DOHH2 (cell line): ENCODE data around the gene HAUS5.

Experiments
- H3F3A ChIP-seq: fragments of 200-600 bp; sonication (generic), shearing (Covaris generic); 2 replicates; pipeline ENCODE4 v1.6.0; 2016; ENCODE audit warnings: antibody characterized with exemption, mild to moderate bottlenecking; ENCODE audit not compliant: control insufficient read depth, insufficient read depth
- H3K27ac ChIP-seq: fragments of 200-600 bp; sonication (generic); 2 replicates; pipeline ENCODE4 v1.5.1; 2014; ENCODE audit warnings: low read depth, mild to moderate bottlenecking, low read length, moderate library complexity
- H3K27me3 ChIP-seq: fragments of 200-600 bp; sonication (generic); 2 replicates; pipeline ENCODE4 v1.6.1; 2014; ENCODE audit warnings: mild to moderate bottlenecking, low read length, mixed read lengths; ENCODE audit not compliant: control insufficient read depth
- H3K36me3 ChIP-seq: fragments of 200-600 bp; sonication (generic); 2 replicates; pipeline ENCODE4 v1.6.1; 2014; ENCODE audit warnings: mild to moderate bottlenecking, low read length, moderate library complexity, mixed read lengths; ENCODE audit not compliant: control insufficient read depth
- H3K4me1 ChIP-seq: fragments of 200-600 bp; sonication (generic); 2 replicates; pipeline ENCODE4 v1.6.1; 2014; ENCODE audit warnings: mild to moderate bottlenecking, low read length, mixed read lengths; ENCODE audit not compliant: control insufficient read depth
- H3K4me2 ChIP-seq: fragments of 200-600 bp; sonication (generic); 2 replicates; pipeline ENCODE4 v1.6.0; 2014; ENCODE audit warnings: mild to moderate bottlenecking, low read length, moderate library complexity
- H3K4me3 ChIP-seq: fragments of 200-600 bp; sonication (generic); 2 replicates; pipeline ENCODE4 v1.5.1; 2014; ENCODE audit warnings: mild to moderate bottlenecking, low read length, mixed read lengths
- H3K79me2 ChIP-seq: fragments of 200-600 bp; sonication (generic); 2 replicates; pipeline ENCODE4 v1.6.1; 2014; ENCODE audit warnings: mild to moderate bottlenecking, low read length, mixed read lengths; ENCODE audit not compliant: control insufficient read depth
- H3K9me2 ChIP-seq: fragments of 200-600 bp; sonication (generic); replicated peaks from 2 replicates; pipeline ENCODE4 v1.6.1; 2014; ENCODE audit warnings: mild to moderate bottlenecking, low read length, mixed read lengths; ENCODE audit not compliant: control insufficient read depth
- H3K9me3 ChIP-seq: fragments of 200-600 bp; sonication (generic); 2 replicates; pipeline ENCODE4 v1.6.1; 2014; ENCODE audit warnings: antibody characterized with exemption, low read length, mixed read lengths; ENCODE audit not compliant: control insufficient read depth, insufficient read depth
- H4K20me1 ChIP-seq: fragments of 200-600 bp; sonication (generic); 2 replicates; pipeline ENCODE4 v1.6.0; 2014; ENCODE audit warnings: low read depth, mild to moderate bottlenecking, antibody characterized with exemption, low read length, moderate library complexity; ENCODE audit not compliant: control insufficient read depth, insufficient read depth
- EZH2phosphoT487 ChIP-seq: fragments of 200-600 bp; sonication (generic); IDR thresholded peaks from 2 replicates; pipeline ENCODE4 v1.6.1; 2017; ENCODE audit warnings: borderline replicate concordance, mild to moderate bottlenecking, antibody characterized with exemption, low read length, moderate library complexity, mixed read lengths
- TF ChIP-seq, protein P1 (sequence below): fragments of 200-600 bp; sonication (generic); IDR thresholded peaks from one replicate; pipeline ENCODE4 v1.5.1; 2014; ENCODE audit warnings: antibody characterized with exemption, mild to moderate bottlenecking, low read depth, low read length; ENCODE audit not compliant: poor library complexity, severe bottlenecking

HAUS5 gene

DNA sequence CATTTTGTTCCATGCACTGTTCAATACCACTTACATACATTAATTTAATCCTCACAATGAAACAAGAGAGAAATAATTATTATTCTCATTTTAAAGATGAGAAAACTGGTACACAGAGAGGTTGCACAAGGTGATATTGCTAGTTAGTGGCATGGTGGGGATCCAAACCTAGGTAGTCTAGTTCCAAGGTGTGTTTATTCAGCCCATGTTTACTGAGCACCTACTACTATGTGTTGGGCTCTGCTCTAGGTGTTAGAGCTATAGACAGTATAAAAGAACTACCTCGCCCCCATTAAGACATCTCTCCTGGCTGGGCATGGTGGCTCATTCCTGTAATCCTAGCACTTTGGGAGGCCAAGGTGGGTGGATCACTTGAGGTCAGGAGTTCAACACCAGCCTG, 29.8 kb upstream of the HAUS5 start:
- H3F3A ChIP-seq, result no peaks in the 10 kb centered on the region
- TF ChIP-seq EZH2phosphoT487, result no peak
- TF ChIP-seq, protein P1, sequence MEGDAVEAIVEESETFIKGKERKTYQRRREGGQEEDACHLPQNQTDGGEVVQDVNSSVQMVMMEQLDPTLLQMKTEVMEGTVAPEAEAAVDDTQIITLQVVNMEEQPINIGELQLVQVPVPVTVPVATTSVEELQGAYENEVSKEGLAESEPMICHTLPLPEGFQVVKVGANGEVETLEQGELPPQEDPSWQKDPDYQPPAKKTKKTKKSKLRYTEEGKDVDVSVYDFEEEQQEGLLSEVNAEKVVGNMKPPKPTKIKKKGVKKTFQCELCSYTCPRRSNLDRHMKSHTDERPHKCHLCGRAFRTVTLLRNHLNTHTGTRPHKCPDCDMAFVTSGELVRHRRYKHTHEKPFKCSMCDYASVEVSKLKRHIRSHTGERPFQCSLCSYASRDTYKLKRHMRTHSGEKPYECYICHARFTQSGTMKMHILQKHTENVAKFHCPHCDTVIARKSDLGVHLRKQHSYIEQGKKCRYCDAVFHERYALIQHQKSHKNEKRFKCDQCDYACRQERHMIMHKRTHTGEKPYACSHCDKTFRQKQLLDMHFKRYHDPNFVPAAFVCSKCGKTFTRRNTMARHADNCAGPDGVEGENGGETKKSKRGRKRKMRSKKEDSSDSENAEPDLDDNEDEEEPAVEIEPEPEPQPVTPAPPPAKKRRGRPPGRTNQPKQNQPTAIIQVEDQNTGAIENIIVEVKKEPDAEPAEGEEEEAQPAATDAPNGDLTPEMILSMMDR, result no peak

DNA sequence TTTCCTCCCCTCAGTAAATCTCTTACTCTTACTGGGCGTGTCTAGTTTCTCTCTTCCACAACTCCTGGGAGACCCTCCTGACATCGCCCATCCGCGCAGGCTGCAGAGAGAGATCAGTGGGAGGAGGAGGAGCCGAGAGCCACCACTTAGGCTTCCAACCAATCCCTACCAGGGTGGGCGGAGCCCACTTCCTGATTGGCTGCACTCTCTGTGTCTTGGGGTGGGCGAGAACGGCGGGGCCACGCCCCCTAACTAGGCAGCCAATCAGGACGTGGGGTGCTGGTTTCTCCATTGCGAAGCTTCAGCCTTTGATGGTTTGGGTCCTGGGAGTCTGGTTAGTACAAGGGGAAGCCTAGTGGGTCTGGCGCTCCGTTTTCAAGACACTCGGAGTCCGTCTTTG, 26.7 kb upstream of the HAUS5 start, which contains the start of gene PMIS2:
Gene PMIS2, plus strand, starts transcription at position 326 of the 400 bp plus-strand sequence. CDS start 87 bp downstream, outside the sequence.
- Histone ChIP-seq H3K79me2 (no peaks in the 10 kb centered on the region), H3K36me3 (no peaks in the 10 kb centered on the region), H3K4me2 (no peak within 1 kb of the TSS), H3K9me2 (no peaks in the 10 kb centered on the region), H3K4me3 (no peak within 1 kb of the TSS), H3K27ac (no peak within 1 kb of the TSS), H3K9me3 (no peaks in the 10 kb centered on the region), H4K20me1 (no peaks in the 10 kb centered on the region), H3K4me1 (no peaks in the 10 kb centered on the region), H3K27me3 (no peaks in the 10 kb centered on the region), H3F3A (no peaks in the 10 kb centered on the region)
- TF ChIP-seq EZH2phosphoT487, result no peak
- TF ChIP-seq, protein P1, result no peak

More for the DNA sequence above, 29.8 kb upstream of the HAUS5 start:
- no peaks in the 10 kb centered on the region for H3K27me3 ChIP-seq
- no peak overlapping the region for H3K4me3 ChIP-seq
- no peaks in the 10 kb centered on the region for H3K79me2 ChIP-seq
- no peaks in the 10 kb centered on the region for H4K20me1 ChIP-seq
- H3K9me2 ChIP-seq, result no peaks in the 10 kb centered on the region
- H3K4me1 ChIP-seq, result no peaks in the 10 kb centered on the region
- no peak overlapping the region for H3K4me2 ChIP-seq
- H3K27ac ChIP-seq, result no peak overlapping the region
- H3K36me3 ChIP-seq, result no peaks in the 10 kb centered on the region
- no peaks in the 10 kb centered on the region for H3K9me3 ChIP-seq

DNA sequence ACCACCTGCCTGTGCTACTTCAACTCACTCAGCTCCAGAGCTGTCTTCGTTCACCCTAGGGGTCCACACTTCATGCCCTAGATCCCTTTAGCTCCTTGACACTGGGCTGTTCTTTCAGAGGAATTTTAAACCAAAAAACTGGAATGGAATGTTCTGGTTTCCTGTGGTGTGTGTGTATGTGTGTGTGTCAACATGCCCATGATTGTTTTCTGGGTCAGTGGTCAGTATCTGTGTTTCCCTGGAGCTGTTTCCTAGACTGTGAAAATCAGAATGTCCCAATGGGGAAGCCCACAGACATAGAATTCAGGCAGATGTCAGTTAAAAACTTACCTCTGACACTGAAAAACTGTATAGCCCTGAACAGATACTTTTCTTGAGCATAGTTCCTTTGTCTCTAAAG, 25.2 kb upstream of the HAUS5 start:
- Histone ChIP-seq H3K79me2 (no peaks in the 10 kb centered on the region), H3K4me2 (no peak overlapping the region)

More for the DNA sequence above, 25.2 kb upstream of the HAUS5 start:
- Histone ChIP-seq H3K4me3 (no peak overlapping the region), H3F3A (no peaks in the 10 kb centered on the region), H3K27me3 (no peaks in the 10 kb centered on the region), H4K20me1 (no peaks in the 10 kb centered on the region), H3K27ac (no peak overlapping the region), H3K36me3 (no peaks in the 10 kb centered on the region), H3K9me2 (no peaks in the 10 kb centered on the region), H3K4me1 (no peaks in the 10 kb centered on the region), H3K9me3 (no peaks in the 10 kb centered on the region)
- TF ChIP-seq EZH2phosphoT487, result no peak
- TF ChIP-seq, protein P1, result no peak
